Mucosa of stomach (tissue), 1 donor: ENCODE results near the gene HOXD13.

Source experiments
- H3K27me3 ChIP-seq: one replicate; pipeline ENCODE4 v1.7.0; 2013; ENCODE audit warnings: mild to moderate bottlenecking, low read length; ENCODE audit not compliant: control insufficient read depth, insufficient read depth
- H3K36me3 ChIP-seq: one replicate; pipeline ENCODE4 v1.7.0; 2013; ENCODE audit warnings: low read length; ENCODE audit not compliant: control insufficient read depth, insufficient read depth
- H3K4me1 ChIP-seq: one replicate; pipeline ENCODE4 v1.7.0; 2013; ENCODE audit warnings: mild to moderate bottlenecking, low read length; ENCODE audit not compliant: control insufficient read depth, insufficient read depth
- H3K4me3 ChIP-seq: one replicate; pipeline ENCODE4 v1.7.0; 2013; ENCODE audit warnings: low read length
- H3K9ac ChIP-seq: one replicate; pipeline ENCODE4 v1.7.0; 2013; ENCODE audit warnings: mild to moderate bottlenecking, low read length, moderate library complexity
- H3K9me3 ChIP-seq: one replicate; pipeline ENCODE4 v1.7.0; 2013; ENCODE audit warnings: mild to moderate bottlenecking, low read length, moderate library complexity; ENCODE audit not compliant: control insufficient read depth
- donor health status: Pancreatic carcinoma.

The HOXD13 gene

DNA sequence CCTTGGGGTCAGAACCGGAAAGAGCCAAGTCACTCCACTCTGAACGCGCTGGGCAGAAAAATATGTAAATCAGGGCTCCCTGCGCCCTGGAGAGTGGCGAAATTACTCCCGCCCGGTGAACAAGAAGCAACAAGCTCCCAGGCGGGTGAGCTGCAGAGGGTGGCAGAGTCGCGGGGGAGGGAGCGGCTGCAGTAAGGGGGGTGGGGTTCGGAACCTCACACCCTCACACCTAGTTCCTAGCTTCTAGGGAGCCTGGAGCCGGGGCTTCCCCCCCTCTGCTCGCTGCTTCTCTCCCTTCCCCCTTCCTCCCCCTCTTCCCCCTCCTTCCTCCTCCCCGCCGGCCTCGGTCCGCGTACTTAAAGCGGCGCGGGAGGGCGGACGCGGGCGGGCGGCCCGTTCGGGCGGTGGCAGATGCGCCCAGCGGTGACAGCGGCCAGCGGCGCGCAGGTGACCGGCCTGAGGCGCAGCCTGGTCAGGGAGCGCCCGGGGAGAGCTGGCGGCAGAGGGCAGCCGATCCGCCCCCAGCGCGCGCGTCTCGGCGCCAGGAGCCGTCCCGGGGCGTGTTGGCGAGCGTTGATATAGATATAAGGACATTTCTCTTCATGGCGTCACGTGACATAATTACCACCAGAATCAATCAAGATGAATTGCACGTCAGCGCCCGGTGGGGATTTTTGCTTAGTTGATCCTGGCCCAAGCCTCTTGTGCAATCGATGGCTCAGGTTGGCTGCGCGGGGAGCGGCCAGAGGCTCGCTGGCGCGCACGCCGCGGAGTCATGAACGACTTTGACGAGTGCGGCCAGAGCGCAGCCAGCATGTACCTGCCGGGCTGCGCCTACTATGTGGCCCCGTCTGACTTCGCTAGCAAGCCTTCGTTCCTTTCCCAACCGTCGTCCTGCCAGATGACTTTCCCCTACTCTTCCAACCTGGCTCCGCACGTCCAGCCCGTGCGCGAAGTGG, 14.3 kb downstream of the HOXD13 start, which contains the start of gene HOXD11:
TSS of gene HOXD11 (plus strand) at position 700 of the 959 bp plus-strand sequence. CDS start at position 776, 76 bp downstream.
- H3K9me3 ChIP-seq = no peaks in the 10 kb centered on the region
- H3K4me3 ChIP-seq = no peak within 1 kb of the TSS
- H3K9ac ChIP-seq = no peak within 1 kb of the TSS
- H3K36me3 ChIP-seq = no peaks in the 10 kb centered on the region
- H3K4me1 ChIP-seq = no peaks in the 10 kb centered on the region
- peaks cover 93% of the 10 kb centered on the region for H3K27me3 ChIP-seq

- Histone ChIP-seq H3K27me3 (peaks cover 93% of the 10 kb centered on the region), H3K4me1 (no peaks in the 10 kb centered on the region), H3K9ac (no peak overlapping the region)
Measured at GRCh38 chr2:176107731-176108181, 15.2 kb downstream of the HOXD13 start.

GRCh38 chr2:176109192-176109901, 16.8 kb downstream of the HOXD13 start:
- Histone ChIP-seq H3K36me3 (no peaks in the 10 kb centered on the region), H3K9ac (no peak overlapping the region), H3K4me3 (no peak overlapping the region), H3K27me3 (peaks cover 93% of the 10 kb centered on the region), H3K4me1 (no peaks in the 10 kb centered on the region), H3K9me3 (no peaks in the 10 kb centered on the region)

More at GRCh38 chr2:176107731-176108181, 15.2 kb downstream of the HOXD13 start:
- no peaks in the 10 kb centered on the region for H3K9me3 ChIP-seq
- H3K36me3 ChIP-seq = no peaks in the 10 kb centered on the region
- H3K4me3 ChIP-seq = no peak overlapping the region

- no peak overlapping the region for H3K9ac ChIP-seq
- no peaks in the 10 kb centered on the region for H3K4me1 ChIP-seq
- no peaks in the 10 kb centered on the region for H3K9me3 ChIP-seq
- H3K27me3 ChIP-seq = peaks cover 93% of the 10 kb centered on the region
- no peaks in the 10 kb centered on the region for H3K36me3 ChIP-seq
- H3K4me3 ChIP-seq = no peak overlapping the region
Measured at GRCh38 chr2:176109946-176110345, 17.4 kb downstream of the HOXD13 start.

DNA sequence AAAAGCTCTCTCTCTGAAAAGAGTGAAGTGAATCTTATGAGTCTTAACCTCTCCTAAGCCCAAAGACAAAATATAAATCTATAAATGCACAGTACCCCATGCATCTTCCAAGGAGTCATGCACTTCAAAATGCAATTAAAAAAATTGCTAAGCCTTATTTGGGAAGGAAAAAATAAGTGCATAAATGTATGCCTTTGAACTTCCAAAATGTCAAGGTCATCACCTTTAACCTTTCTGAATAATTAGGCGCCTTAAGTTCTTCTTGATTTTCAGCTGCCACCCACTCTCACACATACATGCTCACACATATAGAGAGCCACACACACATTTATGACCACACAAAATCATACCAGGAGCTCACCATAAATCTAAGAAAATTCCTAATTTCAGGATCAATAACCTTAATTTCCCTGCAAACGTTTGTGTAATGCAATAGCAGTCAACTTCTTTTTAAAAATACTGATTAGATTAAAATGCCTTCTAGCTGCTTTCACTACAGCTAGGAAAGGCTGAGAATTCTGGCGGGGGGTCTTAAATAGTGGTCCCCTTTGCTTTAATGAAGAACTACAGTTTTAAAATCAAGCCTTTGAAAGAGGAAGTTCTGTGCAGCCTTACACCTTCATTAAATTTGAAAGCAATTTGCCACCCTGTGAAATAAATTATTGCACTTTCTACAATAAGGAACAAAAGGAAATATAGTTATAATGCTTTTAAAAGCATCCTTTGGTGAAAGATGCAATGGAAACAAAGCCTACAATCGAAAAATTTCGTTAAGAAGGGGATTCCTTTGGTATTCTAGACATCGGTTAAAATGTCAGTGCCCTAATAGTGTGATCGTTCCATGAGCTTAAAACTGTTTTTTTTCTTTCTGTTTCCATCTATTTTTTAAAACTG, 18.1 kb downstream of the HOXD13 start:
- Histone ChIP-seq H3K4me3 (no peak overlapping the region), H3K36me3 (no peaks in the 10 kb centered on the region), H3K4me1 (no peaks in the 10 kb centered on the region), H3K9ac (no peak overlapping the region), H3K27me3 (peaks cover 92% of the 10 kb centered on the region), H3K9me3 (no peaks in the 10 kb centered on the region)

DNA sequence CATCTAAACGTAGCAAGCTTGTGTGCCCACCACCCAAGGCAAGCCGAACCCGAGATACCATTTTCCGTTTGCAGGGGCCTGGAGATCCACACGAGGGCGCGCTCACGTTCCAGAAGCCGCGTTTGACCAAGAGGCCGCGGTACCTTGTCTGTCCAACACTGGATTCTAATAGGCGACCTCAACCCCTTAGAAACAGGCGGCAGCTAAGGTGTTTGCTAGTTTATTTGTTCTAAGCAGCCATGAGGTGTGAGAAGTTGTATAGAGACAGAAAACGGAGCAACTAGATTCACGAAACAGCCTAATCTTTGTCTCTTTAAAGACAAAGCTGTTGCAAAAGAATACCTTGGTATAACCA, 18.8 kb downstream of the HOXD13 start:
- Histone ChIP-seq H3K9ac (no peak overlapping the region), H3K9me3 (no peaks in the 10 kb centered on the region), H3K4me3 (no peak overlapping the region), H3K36me3 (no peaks in the 10 kb centered on the region), H3K4me1 (no peaks in the 10 kb centered on the region), H3K27me3 (peaks cover 92% of the 10 kb centered on the region)

- Histone ChIP-seq H3K27me3 (peaks cover 92% of the 10 kb centered on the region), H3K4me1 (no peaks in the 10 kb centered on the region), H3K4me3 (no peak overlapping the region), H3K9ac (no peak overlapping the region), H3K9me3 (no peaks in the 10 kb centered on the region), H3K36me3 (no peaks in the 10 kb centered on the region)
Measured at GRCh38 chr2:176111846-176112374, 19.4 kb downstream of the HOXD13 start.

DNA sequence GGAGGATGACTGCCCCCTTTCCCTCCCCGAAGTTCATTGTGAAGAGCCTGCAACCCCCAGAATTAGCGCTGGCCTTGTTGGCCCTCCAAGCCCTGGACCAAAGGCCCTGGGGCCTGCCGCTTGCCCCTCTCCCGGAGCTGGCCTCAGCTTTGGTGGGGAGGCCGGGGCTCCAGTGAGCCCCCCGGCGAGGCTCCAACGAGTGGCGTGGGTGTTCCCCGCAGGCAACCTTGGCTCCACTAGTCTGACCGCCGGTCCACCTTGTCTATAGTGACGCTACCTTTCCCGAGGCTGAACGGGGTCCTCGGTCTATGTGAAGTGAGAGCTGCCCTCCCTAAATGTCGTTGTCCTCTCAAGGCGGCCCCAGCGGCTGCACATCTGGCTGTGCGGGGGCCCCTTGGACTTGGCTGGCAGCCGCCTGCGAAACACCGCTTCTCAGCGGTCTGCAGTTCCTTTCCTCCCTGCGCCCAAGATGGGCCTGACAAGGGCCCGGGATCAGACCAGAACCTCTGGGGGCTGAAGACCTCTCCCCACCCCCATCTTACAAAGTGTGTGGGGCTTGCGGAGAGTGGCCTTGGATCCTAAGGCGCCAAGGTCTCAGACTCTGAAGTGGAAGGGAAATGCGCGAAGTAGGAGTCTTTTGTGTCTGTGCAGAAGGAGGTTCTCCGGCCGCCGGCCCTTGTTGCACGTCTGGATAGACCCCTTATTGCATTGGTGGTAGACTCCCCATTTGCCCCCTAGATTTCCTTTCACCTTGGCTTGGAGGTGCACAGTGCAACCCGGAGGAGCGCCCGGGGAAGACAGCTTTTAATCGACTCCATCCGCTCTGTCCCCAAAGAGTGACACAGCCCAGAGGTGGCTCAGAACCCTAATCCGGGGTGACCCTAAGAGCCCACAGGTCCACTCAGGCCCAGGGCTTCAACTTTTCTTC, 20.1 kb downstream of the HOXD13 start:
- Histone ChIP-seq H3K9me3 (no peaks in the 10 kb centered on the region), H3K9ac (no peak overlapping the region), H3K4me3 (no peak overlapping the region), H3K36me3 (no peaks in the 10 kb centered on the region), H3K4me1 (no peaks in the 10 kb centered on the region), H3K27me3 (peaks cover 95% of the 10 kb centered on the region)

DNA sequence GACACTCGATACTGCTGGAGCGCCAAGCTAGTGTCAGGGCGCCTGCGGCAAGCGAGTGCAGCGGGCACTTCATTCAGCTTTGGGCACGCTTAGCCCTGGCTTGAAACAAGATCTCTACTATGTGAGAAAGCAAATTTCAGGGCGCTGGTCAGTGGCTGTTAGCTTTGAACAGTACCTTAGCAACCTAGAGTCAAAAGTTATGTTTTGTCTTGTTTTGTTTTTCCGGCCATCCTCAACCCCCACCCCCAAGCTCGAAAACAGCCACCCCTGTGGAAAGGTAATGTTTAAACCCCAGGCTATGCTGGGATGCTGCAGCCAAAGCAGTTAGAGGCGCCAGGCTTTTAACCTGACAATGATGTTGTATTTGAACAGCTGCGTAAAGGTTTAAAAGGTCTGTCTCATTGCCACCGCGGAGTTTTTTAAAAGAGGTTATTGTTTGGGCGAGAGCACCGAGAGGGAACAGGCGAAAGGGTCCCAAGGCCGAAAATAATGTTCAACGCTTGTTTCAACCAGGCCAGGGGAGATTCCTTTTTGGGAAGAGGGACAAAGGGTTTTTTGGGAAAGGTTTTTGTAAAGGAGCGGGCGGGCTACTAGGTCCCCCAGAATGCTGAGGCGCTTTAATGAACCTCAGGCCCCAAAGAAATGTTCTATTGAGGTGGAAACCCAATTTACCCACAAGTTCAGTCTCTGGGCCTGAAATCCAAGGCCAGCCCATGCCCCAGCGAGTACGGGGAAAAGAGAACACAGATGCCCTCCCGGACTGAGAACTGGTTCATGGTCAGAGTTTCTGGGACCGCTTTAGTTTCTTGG, 21.8 kb downstream of the HOXD13 start:
- Histone ChIP-seq H3K9me3 (no peaks in the 10 kb centered on the region), H3K36me3 (no peaks in the 10 kb centered on the region), H3K4me3 (no peak overlapping the region), H3K4me1 (no peaks in the 10 kb centered on the region), H3K27me3 (peaks cover 98% of the 10 kb centered on the region), H3K9ac (no peak overlapping the region)

- H3K4me3 ChIP-seq = no peak overlapping the region
- no peak overlapping the region for H3K9ac ChIP-seq
- H3K9me3 ChIP-seq = no peaks in the 10 kb centered on the region
- H3K27me3 ChIP-seq = peaks cover 96% of the 10 kb centered on the region
- H3K4me1 ChIP-seq = no peaks in the 10 kb centered on the region
- no peaks in the 10 kb centered on the region for H3K36me3 ChIP-seq
Measured at GRCh38 chr2:176114930-176115625, 22.6 kb downstream of the HOXD13 start.
